GM12865 (cell line): Measurements from ENCODE around the gene RNU4-1.
"Not testable (repeated sequence)": the region's sequence is repeated elsewhere in the genome, so short reads cannot be mapped to it uniquely, and the experiment has no call there.

ENCODE experiments used
- DNase-seq: peaks from one replicate; pipeline ENCODE4 v3.0.0; 2010; ENCODE audit warnings: low read depth
- H3K4me3 ChIP-seq: 2 replicates; pipeline ENCODE4 v1.5.1; 2011; ENCODE audit warnings: mild to moderate bottlenecking, low read depth, low read length, control low read depth
- TF ChIP-seq, protein P1 (sequence below): IDR thresholded peaks from 2 replicates; pipeline ENCODE4 v1.5.1; 2011; ENCODE audit warnings: low read length, control low read depth, low read depth, inconsistent platforms; ENCODE audit not compliant: insufficient read depth; ENCODE audit errors: missing control alignments

The RNU4-1 gene

GRCh38 chr12:120257041-120257821, 35.8 kb downstream of the RNU4-1 start:
- no peak for DNase-seq
- TF ChIP-seq, protein P1, sequence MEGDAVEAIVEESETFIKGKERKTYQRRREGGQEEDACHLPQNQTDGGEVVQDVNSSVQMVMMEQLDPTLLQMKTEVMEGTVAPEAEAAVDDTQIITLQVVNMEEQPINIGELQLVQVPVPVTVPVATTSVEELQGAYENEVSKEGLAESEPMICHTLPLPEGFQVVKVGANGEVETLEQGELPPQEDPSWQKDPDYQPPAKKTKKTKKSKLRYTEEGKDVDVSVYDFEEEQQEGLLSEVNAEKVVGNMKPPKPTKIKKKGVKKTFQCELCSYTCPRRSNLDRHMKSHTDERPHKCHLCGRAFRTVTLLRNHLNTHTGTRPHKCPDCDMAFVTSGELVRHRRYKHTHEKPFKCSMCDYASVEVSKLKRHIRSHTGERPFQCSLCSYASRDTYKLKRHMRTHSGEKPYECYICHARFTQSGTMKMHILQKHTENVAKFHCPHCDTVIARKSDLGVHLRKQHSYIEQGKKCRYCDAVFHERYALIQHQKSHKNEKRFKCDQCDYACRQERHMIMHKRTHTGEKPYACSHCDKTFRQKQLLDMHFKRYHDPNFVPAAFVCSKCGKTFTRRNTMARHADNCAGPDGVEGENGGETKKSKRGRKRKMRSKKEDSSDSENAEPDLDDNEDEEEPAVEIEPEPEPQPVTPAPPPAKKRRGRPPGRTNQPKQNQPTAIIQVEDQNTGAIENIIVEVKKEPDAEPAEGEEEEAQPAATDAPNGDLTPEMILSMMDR, result no peak
- H3K4me3 ChIP-seq, result no peak overlapping the region

GRCh38 chr12:120254809-120255208, 38.2 kb downstream of the RNU4-1 start:
- no peak for DNase-seq
- no peak overlapping the region for H3K4me3 ChIP-seq
- TF ChIP-seq, protein P1, result no peak

DNA sequence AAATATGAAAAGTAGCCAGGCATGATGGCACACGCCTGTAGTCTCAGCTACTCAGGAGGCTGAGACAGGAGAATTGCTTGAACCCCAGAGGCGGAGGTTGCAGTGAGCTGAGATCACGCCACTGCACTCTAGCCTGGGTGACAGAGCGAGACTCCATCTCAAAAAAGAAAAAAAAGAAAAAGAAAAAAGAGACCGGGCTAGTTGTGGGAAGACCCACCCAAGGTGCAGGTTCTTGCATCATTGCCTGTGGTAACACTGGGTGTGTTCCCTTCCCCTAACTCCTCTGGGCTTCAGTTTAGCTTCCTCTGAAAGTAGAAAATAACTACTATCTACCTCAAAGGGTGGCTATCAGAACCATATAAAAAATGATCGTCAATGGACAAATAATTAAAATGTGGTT, 39.7 kb downstream of the RNU4-1 start:
- DNase-seq, result peak; percentile 62
- H3K4me3 ChIP-seq, result not testable (repeated sequence)

DNA sequence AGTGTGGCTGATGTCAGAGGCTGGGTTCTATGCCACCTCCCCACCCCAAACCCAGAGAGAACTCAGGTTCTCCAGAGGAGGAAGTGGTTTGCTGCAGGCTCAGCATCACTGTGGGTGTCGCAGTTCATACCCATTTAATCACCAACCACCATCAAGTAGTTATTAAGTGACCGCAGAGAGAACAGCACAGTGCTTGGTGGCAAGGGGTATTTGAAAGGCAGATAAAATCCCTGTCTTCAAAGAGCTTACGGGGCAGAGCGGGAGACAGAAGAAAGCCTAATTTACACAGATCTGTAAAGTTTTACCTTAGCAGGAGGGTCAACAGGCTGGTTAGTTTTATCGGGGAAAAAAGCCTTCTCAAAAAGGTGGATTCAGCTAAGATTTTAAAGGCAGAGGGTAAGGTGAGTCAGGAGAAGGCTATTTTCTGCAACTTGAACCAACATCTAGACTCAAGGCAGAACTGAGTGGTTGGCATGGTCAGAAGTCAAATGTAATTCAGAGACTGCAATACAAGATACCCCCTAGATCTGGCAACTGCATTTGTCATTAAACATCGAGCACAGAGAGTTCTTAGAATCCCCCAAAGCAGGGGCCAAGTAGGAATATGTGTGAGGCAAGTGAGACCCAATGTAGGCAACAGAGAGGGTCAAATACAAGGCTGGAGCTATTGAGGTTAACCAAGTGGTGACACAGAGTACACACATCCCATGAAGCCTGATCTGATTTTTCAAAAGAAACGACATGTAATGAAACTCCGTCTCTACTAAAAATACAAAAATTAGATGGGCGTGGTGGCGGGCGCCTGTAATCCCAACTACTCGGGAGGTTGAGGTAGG, 40.7 kb downstream of the RNU4-1 start:
- TF ChIP-seq, protein P1, result no peak
- H3K4me3 ChIP-seq, result no peak overlapping the region
- peak; percentile 46 for DNase-seq

DNA sequence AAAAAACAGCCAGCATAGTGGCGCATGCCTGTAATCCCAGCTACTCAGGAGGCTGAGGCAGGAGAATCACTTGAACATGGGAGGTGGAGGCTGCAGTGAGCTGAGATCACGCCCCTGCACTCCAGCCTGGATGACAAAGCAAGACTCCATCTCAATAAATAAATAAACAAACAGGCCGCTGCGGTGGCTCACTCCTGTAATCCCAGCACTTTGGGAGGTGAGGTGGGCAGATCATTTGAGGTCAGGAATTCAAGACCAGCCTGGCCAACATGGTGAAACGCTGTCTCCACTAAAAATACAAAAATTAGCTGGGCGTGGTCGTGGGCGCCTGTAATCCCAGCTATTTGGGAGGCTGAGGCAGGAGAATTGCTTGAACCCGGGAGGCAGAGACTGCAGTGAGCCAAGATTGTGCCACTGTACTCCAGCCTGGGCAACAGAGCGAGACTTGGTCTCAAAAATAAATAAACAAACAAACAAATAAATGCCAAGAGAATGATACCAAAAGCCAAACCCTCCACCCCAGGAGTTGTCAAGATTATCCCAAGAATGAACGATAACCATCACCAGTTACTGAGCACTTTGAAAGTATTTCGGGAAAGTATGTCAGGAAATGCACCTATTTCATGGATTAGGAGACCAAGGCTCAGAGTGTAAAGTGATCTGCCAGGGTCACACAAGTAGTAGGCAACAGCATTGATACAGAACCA, 41.5 kb downstream of the RNU4-1 start:
- not testable (repeated sequence) for DNase-seq, H3K4me3 ChIP-seq

DNA sequence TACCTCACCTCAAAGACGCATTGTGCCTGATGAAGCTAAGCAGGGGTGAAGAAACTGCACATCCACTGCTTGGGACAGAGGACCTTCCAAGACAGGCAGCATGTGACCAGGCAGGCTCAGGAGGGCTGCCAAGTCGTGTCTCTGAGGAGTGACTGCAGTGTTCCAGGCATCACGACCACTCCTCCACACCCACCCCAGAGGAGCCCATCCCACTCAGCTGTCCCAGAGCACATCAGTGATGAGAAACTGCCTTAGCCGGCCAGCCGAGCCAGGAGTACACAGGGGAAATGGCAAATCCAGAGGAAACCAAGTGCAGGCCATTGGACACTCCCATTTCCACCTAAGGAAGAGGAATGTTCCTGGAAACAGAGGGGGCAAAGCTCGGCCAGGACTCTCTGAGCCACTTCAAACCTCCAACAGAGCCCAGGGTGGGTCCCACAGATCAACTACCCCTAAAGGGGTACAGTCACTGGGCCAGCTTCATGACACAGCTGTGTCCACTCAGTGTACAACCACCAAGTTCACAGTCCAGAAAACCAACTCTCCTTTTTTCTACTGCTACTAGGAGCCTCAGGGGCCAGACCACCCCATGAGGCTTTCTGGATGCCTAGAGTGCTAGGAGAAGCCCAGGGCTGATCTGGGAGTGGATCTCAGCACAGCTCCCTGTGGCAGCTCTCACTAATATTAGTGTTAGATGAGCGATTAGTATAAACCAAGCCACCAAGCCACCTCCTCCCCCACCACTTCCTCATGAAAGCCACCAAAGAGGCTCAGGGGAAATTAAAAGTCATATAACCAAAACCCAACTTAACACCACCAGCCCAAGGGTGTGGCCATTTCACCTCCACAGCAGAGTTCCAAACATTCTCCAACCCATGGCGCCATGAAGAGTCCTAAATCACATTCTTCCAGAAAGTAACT, 42.9 kb downstream of the RNU4-1 start:
- no peak overlapping the region; the same call in 1 of the 2 replicates for H3K4me3 ChIP-seq
- TF ChIP-seq, protein P1, result no peak

DNA sequence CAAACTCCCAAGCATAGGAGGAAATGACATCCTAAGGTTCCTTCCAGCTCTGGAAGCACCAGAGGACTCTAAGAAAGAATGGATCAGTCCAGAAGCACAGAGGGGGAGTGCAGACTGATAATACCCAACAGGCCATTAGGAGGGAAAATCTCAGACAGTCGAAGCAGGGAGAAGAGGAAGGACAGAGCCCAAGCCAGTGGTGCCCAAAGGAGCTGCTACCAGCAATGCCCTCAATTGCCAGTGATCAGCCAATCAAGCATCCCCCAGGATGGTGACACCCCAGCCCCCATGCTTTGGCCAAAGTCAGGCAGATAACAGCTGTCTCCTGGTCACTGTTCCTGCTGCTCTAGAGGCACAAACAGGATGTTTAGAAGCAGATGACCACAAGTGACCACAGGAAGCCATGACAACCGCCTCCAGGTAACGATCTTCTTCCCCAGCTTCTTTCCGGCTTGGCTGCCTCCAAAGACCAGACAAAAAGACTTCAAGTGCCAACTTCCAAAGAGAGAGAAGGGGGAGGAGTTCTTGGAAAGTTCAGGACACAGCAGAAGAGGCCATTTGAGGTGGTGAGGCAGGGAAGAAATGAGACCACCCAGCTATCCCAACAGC, 43.7 kb downstream of the RNU4-1 start:
- no peak overlapping the region; the same call in 1 of the 2 replicates for H3K4me3 ChIP-seq
- TF ChIP-seq, protein P1, result no peak
- DNase-seq, result peak; percentile 77

More for the DNA sequence above, 42.9 kb downstream of the RNU4-1 start:
- peak; percentile 71 for DNase-seq
